ENCODE data around the gene LSG1. TPM values are rescaled to one million over a fixed set of nuclear protein-coding genes. Genes with fewer than 3 reads are reported as not detected.

The LSG1 gene
- total and polyA plus RNA-seq, 2 experiments from 2014 or later, result 49.2 to 57.1 TPM

GRCh38 chr3:194686414-194686815, 14.4 kb upstream of the LSG1 start:
- no peak overlapping the region for H3K27ac ChIP-seq (ENCODE audit: low read depth)
- peak overlapping the region; percentile 95 for H3K4me2 ChIP-seq
- H3K36me3 ChIP-seq (ENCODE audit: insufficient read depth), result no peaks in the 10 kb centered on the region
- peak overlapping the region; percentile 69 for H3K4me3 ChIP-seq
- H3F3A ChIP-seq (replicated peaks; ENCODE audit: low read depth), result no peaks in the 10 kb centered on the region; the same call in 1 of the 2 replicates
- H3K36me3 Mint-ChIP-seq (ENCODE audit: low read depth), result no peaks in the 10 kb centered on the region; the same call in 2 of the 3 replicates
- H3K79me2 ChIP-seq (replicated peaks; ENCODE audit: insufficient read depth), result no peaks in the 10 kb centered on the region
- no peaks in the 10 kb centered on the region for H3K9me3 Mint-ChIP-seq
- peaks cover 14% of the 10 kb centered on the region for H3K4me1 ChIP-seq (ENCODE audit: insufficient read depth)
- H2AFZ ChIP-seq, result peak overlapping the region; percentile 96
- TF ChIP-seq JUNB (IDR thresholded peaks at IDR 0.05; ENCODE audit: unreplicated experiment) (no peak), EZH2 (IDR thresholded peaks at IDR 0.05; ENCODE audit: low read depth, unreplicated experiment) (peak; percentile 27)
- H3K4me1 Mint-ChIP-seq, result peaks cover 33% of the 10 kb centered on the region
- peaks cover 43% of the 10 kb centered on the region for H3K27me3 ChIP-seq (ENCODE audit: insufficient read depth)
- DNase-seq (ENCODE audit: low spot score) (peak; percentile 51), ATAC-seq (peak; percentile 4)
- H3K27me3 Mint-ChIP-seq (ENCODE audit: insufficient read depth, low read depth, poor library complexity), result peaks cover 28% of the 10 kb centered on the region
- H3K27ac Mint-ChIP-seq, result no peak overlapping the region
- H4K20me1 ChIP-seq (replicated peaks; ENCODE audit: insufficient read depth), result no peaks in the 10 kb centered on the region; the same call in 1 of the 2 replicates
- H3K4me3 Mint-ChIP-seq, result peak overlapping the region; percentile 86
- no peaks in the 10 kb centered on the region for H3K9me2 ChIP-seq (ENCODE audit: insufficient read depth)

GRCh38 chr3:194685718-194686413, 13.9 kb upstream of the LSG1 start, which contains the start of gene FAM43A:
FAM43A (plus strand) TSS chr3:194685883; CDS start chr3:194686827, 944 bp downstream.
- peaks cover 14% of the 10 kb centered on the region for H3K4me1 ChIP-seq (ENCODE audit: insufficient read depth)
- peak within 1 kb of the TSS; percentile 95 for H3K4me2 ChIP-seq
- H2AFZ ChIP-seq, result peak within 1 kb of the TSS; percentile 96
- no peak within 1 kb of the TSS for H3K27ac ChIP-seq (ENCODE audit: low read depth)
- H3K27ac Mint-ChIP-seq, result no peak within 1 kb of the TSS
- H4K20me1 ChIP-seq (replicated peaks; ENCODE audit: insufficient read depth), result no peaks in the 10 kb centered on the region; the same call in 1 of the 2 replicates
- H3K27me3 ChIP-seq (ENCODE audit: insufficient read depth), result peaks cover 43% of the 10 kb centered on the region
- H3K9me3 Mint-ChIP-seq, result no peaks in the 10 kb centered on the region
- no peaks in the 10 kb centered on the region for H3K36me3 ChIP-seq (ENCODE audit: insufficient read depth)
- H3K79me2 ChIP-seq (replicated peaks; ENCODE audit: insufficient read depth), result no peaks in the 10 kb centered on the region
- H3K4me3 ChIP-seq, result peak within 1 kb of the TSS; percentile 69
- peak; percentile 95 for DNase-seq (ENCODE audit: low spot score)
- H3K4me1 Mint-ChIP-seq, result peaks cover 30% of the 10 kb centered on the region
- peak within 1 kb of the TSS; percentile 86 for H3K4me3 Mint-ChIP-seq
- peaks cover 31% of the 10 kb centered on the region for H3K27me3 Mint-ChIP-seq (ENCODE audit: insufficient read depth, low read depth, poor library complexity)
- ATAC-seq, result peak; percentile 31
- no peaks in the 10 kb centered on the region for H3K9me2 ChIP-seq (ENCODE audit: insufficient read depth)
- no peaks in the 10 kb centered on the region; the same call in 1 of the 2 replicates for H3F3A ChIP-seq (replicated peaks; ENCODE audit: low read depth)
- H3K36me3 Mint-ChIP-seq (ENCODE audit: low read depth), result no peaks in the 10 kb centered on the region; the same call in 2 of the 3 replicates
- TF ChIP-seq ZNF462 (CRISPR knock-in tag; IDR thresholded peaks at IDR 0.05), result no peak
- TF ChIP-seq STAT1 (IDR thresholded peaks at IDR 0.05; ENCODE audit: unreplicated experiment), result no peak
- no peak for TF ChIP-seq ZNF331 (CRISPR knock-in tag; IDR thresholded peaks at IDR 0.05; ENCODE audit: low read depth)
- TF ChIP-seq REST (IDR thresholded peaks at IDR 0.05; ENCODE audit: unreplicated experiment), result no peak
- TF ChIP-seq EZH2 (IDR thresholded peaks at IDR 0.05; ENCODE audit: low read depth, unreplicated experiment), result no peak
- TF ChIP-seq EZH2phosphoT487 (IDR thresholded peaks at IDR 0.05; ENCODE audit: unreplicated experiment), result no peak
- 0 out of 4 replicates have a peak, but pooled peaks of 1 of the 2 experiments have one; percentile 21 for TF ChIP-seq CTCF (conservative IDR thresholded peaks at IDR 0.05; ENCODE audit: low read depth in 2 of 2)
- TF ChIP-seq JUNB (IDR thresholded peaks at IDR 0.05; ENCODE audit: unreplicated experiment), result no peak
